ENCODE data around the gene GPX3. TPM values are rescaled to one million over a fixed set of nuclear protein-coding genes. Genes with fewer than 3 reads are reported as not detected.

Gene GPX3
- total and polyA plus RNA-seq, 12 donors = 51.1 to 1,751 (median 422) TPM

DNA sequence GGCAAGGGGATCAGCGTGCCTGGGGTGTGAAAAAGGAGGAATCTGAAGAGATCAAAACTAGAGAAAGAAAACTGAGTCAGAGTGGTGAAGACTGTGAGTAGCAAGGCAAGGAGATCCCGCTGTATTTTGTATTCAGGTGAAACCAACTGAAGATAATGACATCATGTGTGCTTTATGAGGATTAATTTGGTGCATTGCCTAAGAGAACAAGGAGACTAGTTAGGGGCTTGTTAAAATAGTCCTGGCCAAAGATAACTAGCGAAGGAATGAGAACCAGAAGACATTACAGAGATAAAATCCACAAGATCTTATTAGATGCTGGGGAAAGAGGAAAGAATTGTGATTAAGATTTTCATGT lies 16.9 kb upstream of the GPX3 start:
- H3K4me1 ChIP-seq (replicated peaks in 1 of 2) = peaks cover 22 to 38% of the 10 kb centered on the region in 2 donors
- 89 to 95% (median 93%) methylated on average over 3 of the region's 3 CpGs for WGBS, 4 donors
- intact Hi-C loops (cut with DNase I) = loop anchor here in 1 of 2 donors (5.0 kb wide), 2 partner anchors 44 to 114 kb away; no protein-coding TSS in a partner anchor
- TF ChIP-seq, protein P1, sequence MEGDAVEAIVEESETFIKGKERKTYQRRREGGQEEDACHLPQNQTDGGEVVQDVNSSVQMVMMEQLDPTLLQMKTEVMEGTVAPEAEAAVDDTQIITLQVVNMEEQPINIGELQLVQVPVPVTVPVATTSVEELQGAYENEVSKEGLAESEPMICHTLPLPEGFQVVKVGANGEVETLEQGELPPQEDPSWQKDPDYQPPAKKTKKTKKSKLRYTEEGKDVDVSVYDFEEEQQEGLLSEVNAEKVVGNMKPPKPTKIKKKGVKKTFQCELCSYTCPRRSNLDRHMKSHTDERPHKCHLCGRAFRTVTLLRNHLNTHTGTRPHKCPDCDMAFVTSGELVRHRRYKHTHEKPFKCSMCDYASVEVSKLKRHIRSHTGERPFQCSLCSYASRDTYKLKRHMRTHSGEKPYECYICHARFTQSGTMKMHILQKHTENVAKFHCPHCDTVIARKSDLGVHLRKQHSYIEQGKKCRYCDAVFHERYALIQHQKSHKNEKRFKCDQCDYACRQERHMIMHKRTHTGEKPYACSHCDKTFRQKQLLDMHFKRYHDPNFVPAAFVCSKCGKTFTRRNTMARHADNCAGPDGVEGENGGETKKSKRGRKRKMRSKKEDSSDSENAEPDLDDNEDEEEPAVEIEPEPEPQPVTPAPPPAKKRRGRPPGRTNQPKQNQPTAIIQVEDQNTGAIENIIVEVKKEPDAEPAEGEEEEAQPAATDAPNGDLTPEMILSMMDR (IDR thresholded peaks at IDR 0.05) = no peak
- TF ChIP-seq POLR2A (IDR thresholded peaks at IDR 0.05) = no peak
- H3K36me3 ChIP-seq (replicated peaks in 1 of 2) = no peaks in the 10 kb centered on the region
- no peak overlapping the region for H3K4me3 ChIP-seq
- H3K27me3 ChIP-seq = no peaks in the 10 kb centered on the region
- DNase-seq = no peak
- H3K27ac ChIP-seq = peak overlapping the region in 1 of 5 donors; percentile 31
- H3K9me3 ChIP-seq (replicated peaks in 1 of 3) = no peaks in the 10 kb centered on the region

DNA sequence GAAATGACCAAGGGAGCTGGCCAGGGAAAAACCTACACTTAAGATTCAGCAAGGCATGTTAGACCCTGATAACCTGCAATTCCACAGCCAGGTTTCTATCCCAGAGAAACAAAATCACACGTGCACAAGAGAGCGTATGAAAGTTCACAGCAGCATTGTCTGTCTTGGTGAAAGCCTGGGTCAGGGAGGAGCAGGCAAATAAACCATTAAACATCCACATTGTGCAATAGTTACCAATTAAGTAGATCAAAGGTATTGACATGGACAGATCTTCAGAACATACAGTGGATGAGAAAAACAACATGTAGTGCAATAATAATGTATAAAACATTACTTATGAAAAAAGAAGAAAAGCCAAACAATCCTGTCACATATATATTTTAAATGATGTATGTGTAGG lies 15.9 kb upstream of the GPX3 start:
- no peaks in the 10 kb centered on the region for H3K27me3 ChIP-seq
- no peaks in the 10 kb centered on the region for H3K36me3 ChIP-seq (replicated peaks in 1 of 2)
- H3K4me1 ChIP-seq (replicated peaks in 1 of 2) = peaks cover 22 to 38% of the 10 kb centered on the region in 2 donors
- intact Hi-C loops (cut with DNase I) = loop anchor here in 1 of 2 donors (5.0 kb wide), 2 partner anchors 43 to 113 kb away; no protein-coding TSS in a partner anchor
- no peak overlapping the region for H3K4me3 ChIP-seq
- no peaks in the 10 kb centered on the region for H3K9me3 ChIP-seq (replicated peaks in 1 of 3)
- TF ChIP-seq, protein P1 (IDR thresholded peaks at IDR 0.05) = no peak
- no peak for TF ChIP-seq POLR2A (IDR thresholded peaks at IDR 0.05)
- 73 to 88% (median 81%) methylated on average over 2 of the region's 2 CpGs for WGBS, 4 donors
- DNase-seq = no peak
- peak overlapping the region in 2 of 5 donors; percentile 31 to 91 for H3K27ac ChIP-seq

DNA sequence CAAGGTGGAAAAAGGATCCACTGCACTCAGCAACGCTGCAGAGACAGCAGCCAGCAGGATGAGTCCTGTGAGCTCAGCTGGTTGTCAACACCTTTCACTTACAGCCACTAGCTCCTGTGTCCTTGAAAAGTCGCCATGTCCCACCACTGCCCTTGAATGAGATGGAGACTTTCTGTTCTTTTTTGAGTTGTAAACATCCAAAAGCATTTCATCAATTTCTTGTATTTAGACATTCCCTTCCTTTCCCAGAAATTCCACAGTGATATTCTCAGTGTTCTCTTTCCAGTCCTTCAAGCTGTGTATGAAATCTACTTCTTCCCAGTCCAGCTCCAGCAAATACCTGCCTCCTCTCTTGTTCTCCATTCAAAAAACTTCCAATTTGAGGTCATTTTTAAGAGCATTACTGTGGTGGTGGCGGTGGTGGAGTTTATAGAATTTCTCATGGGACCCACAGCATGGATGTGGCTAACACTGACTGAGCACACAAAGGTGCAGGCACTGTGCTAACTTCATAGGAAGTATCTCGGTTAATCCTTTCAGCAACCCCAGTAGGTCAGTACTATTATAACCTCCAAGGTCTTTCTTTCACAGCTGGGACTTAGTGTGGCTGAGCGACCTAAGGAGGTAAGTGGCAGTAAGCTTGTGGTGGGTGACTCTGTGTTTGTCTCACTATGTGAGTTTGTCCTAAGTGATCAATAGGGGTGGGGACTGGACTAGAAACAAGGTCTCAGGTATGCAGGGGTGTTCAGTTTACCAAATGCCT lies 15.0 kb upstream of the GPX3 start:
- H3K27me3 ChIP-seq = no peaks in the 10 kb centered on the region
- no peak for TF ChIP-seq POLR2A (IDR thresholded peaks at IDR 0.05)
- TF ChIP-seq, protein P1 (IDR thresholded peaks at IDR 0.05) = no peak
- peak overlapping the region in 3 of 5 donors; percentile 60 to 91 (median 72) for H3K27ac ChIP-seq
- H3K9me3 ChIP-seq (replicated peaks in 1 of 3) = no peaks in the 10 kb centered on the region
- no peak overlapping the region for H3K4me3 ChIP-seq
- peak in 5 of 7 donors; percentile 38 to 69 (median 43) for DNase-seq
- peaks cover 22 to 38% of the 10 kb centered on the region in 2 donors for H3K4me1 ChIP-seq (replicated peaks in 1 of 2)
- intact Hi-C loops (cut with DNase I) = loop anchor here in 1 of 2 donors (5.0 kb wide), 2 partner anchors 42 to 107 kb away; no protein-coding TSS in a partner anchor
- H3K36me3 ChIP-seq (replicated peaks in 1 of 2) = no peaks in the 10 kb centered on the region
- 47 to 51% (median 49%) methylated on average over 5 of the region's 5 CpGs for WGBS, 4 donors

DNA sequence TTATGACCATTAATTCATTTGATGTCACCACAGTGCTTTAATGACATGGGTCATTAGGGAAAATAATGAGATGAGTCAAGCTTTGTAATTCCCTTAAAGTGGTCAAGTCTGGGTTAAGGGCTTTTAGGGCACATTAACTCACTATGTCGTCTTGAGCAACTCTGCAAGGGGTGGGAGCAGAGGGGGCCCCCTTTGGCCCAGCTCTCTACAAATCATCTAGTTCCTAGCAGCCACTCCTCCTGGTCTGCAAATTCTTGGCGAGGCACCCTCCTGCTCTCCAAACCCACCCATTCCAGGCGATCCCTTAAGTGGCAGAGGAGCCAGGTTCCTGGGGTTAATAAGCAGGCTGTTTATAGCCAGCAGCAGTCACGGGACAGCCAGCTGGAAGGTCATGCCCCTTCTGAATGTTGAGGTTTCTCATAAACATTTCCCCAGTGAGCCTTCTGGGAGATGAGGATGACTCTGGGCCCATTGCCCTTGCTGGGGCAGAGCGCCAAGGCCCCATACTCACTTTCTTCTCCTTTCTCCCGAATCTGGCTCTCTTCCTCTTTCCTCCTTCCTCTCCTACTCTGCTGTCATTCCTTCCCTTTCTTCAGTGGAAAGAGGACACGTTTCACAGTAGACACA lies 14.3 kb upstream of the GPX3 start:
- no peaks in the 10 kb centered on the region for H3K9me3 ChIP-seq (replicated peaks in 1 of 3)
- intact Hi-C loops (cut with DNase I) = loop anchor here in 1 of 2 donors (5.0 kb wide), 2 partner anchors 41 to 106 kb away; no protein-coding TSS in a partner anchor
- no peaks in the 10 kb centered on the region for H3K27me3 ChIP-seq
- no peaks in the 10 kb centered on the region for H3K36me3 ChIP-seq (replicated peaks in 1 of 2)
- no peak for TF ChIP-seq POLR2A (IDR thresholded peaks at IDR 0.05)
- TF ChIP-seq, protein P1 (IDR thresholded peaks at IDR 0.05) = no peak
- H3K27ac ChIP-seq = peak overlapping the region in 4 of 5 donors; percentile 23 to 91 (median 66)
- 30 to 48% (median 45%) methylated on average over 5 to 7 of the region's 7 CpGs for WGBS, 4 donors
- H3K4me3 ChIP-seq = no peak overlapping the region
- peak; percentile 62 to 91 (median 76) for DNase-seq
- H3K4me1 ChIP-seq (replicated peaks in 1 of 2) = peaks cover 22 to 38% of the 10 kb centered on the region in 2 donors

All from adrenal gland (tissue), 12 donors.